SK-N-MC (cell line): ENCODE measurements around the gene SHB.

ENCODE experiments used
- EZH2 ChIP-seq: fragments of 200-600 bp; sonication (generic); IDR thresholded peaks from one replicate; pipeline ENCODE4 v1.6.1; 2017; ENCODE audit warnings: antibody characterized with exemption
- FOXP2 ChIP-seq: optimal IDR thresholded peaks from 2 replicates; pipeline ENCODE3; 2011; ENCODE audit warnings: mild to moderate bottlenecking, moderate library complexity; ENCODE audit not compliant: insufficient read depth; ENCODE audit errors: extremely low read length, control extremely low read depth
- POLR2AphosphoS5 ChIP-seq: IDR thresholded peaks from 2 replicates; pipeline ENCODE4 v1.6.1; 2012; ENCODE audit warnings: mild to moderate bottlenecking, low read depth, low read length, borderline replicate concordance

GRCh38 chr9:38058452-38059232 is 10.4 kb downstream of the SHB start:
- no peak for TF ChIP-seq POLR2AphosphoS5
- TF ChIP-seq EZH2: no peak
- no peak for TF ChIP-seq FOXP2
